Esophagus squamous epithelium (tissue), 4 donors: ENCODE data around the gene TMPRSS12.

Experiments used
- POLR2A ChIP-seq, 4 donors: fragments of 450-650 bp; IDR thresholded peaks; one replicate each; pipeline ENCODE4 v1.6.1; 2017; ENCODE audit warnings: antibody characterized with exemption in 4 of 4, mild to moderate bottlenecking in 4 of 4, moderate library complexity in 3 of 4
- TF ChIP-seq, protein P1 (sequence below), 6 experiments: fragments of 450-650 bp in 4 of 6; fragments of 200-600 bp in 2 of 6; sonication (generic) in 2 of 6; IDR thresholded peaks; one replicate each; pipeline ENCODE4 v1.5.1; 2016 to 2019; ENCODE audit warnings: antibody characterized with exemption in 6 of 6, mild to moderate bottlenecking in 4 of 6, moderate library complexity in 4 of 6

DNA sequence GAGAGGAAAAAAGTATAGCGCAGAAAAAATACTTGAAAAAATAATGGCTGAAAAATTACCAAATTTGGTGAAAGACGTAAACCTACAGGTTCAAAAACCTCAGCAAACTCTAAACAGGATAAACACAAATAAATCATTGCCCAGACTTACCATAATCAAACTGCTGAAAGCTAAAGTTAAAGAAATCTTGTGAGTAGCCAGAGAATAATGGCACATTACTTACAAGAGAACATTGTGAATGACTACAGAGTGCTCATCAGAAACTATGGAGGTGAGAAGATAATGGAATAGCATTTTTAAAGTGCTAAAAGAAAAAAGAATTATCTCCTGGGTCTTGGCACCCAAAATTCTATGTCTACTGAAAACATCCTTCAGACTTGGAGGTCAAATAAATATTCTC is 42.8 kb upstream of the TMPRSS12 start:
- TF ChIP-seq POLR2A (IDR thresholded peaks at IDR 0.05) = no peak
- TF ChIP-seq, protein P1, sequence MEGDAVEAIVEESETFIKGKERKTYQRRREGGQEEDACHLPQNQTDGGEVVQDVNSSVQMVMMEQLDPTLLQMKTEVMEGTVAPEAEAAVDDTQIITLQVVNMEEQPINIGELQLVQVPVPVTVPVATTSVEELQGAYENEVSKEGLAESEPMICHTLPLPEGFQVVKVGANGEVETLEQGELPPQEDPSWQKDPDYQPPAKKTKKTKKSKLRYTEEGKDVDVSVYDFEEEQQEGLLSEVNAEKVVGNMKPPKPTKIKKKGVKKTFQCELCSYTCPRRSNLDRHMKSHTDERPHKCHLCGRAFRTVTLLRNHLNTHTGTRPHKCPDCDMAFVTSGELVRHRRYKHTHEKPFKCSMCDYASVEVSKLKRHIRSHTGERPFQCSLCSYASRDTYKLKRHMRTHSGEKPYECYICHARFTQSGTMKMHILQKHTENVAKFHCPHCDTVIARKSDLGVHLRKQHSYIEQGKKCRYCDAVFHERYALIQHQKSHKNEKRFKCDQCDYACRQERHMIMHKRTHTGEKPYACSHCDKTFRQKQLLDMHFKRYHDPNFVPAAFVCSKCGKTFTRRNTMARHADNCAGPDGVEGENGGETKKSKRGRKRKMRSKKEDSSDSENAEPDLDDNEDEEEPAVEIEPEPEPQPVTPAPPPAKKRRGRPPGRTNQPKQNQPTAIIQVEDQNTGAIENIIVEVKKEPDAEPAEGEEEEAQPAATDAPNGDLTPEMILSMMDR (IDR thresholded peaks at IDR 0.05) = no peak
